Kidney (tissue), 14 donors: ENCODE data around the gene C1QL2. TPM values are rescaled to one million over a fixed set of nuclear protein-coding genes. Genes with fewer than 3 reads are reported as not detected.

Experiments
- DNase-seq, 5 donors: peaks; one replicate each; pipeline ENCODE4 v3.0.0-alpha.2; 2013 to 2020
- FAIRE-seq: peaks from 2 replicates; lab custom pipeline; 2012; peaks lifted over from hg19 to GRCh38; lab: Jason Lieb, UNC
- H3K27ac ChIP-seq, 2 donors: one replicate each; pipeline ENCODE4 v1.7.0; 2013; ENCODE audit warnings: low read depth in 2 of 2, low read length in 2 of 2, inconsistent platforms in 1 of 2
- H3K27me3 ChIP-seq: one replicate; pipeline ENCODE4 v1.7.1; 2013; ENCODE audit warnings: low read length, inconsistent platforms; ENCODE audit not compliant: control insufficient read depth, insufficient read depth
- H3K36me3 ChIP-seq, 3 donors: one replicate each; pipeline versions ENCODE4 v1.7.0 to v1.7.1; 2013; ENCODE audit warnings: low read length in 3 of 3, control low read depth in 1 of 3, inconsistent platforms in 1 of 3; ENCODE audit not compliant: insufficient read depth in 3 of 3, control insufficient read depth in 2 of 3
- H3K4me1 ChIP-seq, 3 donors: one replicate each; pipeline versions ENCODE4 v1.7.0 to v1.7.1; 2013; ENCODE audit warnings: low read length in 3 of 3, inconsistent platforms in 1 of 3, low read depth in 1 of 3; ENCODE audit not compliant: control insufficient read depth in 2 of 3, insufficient read depth in 2 of 3
- H3K4me3 ChIP-seq, 3 donors: one replicate each; pipeline versions ENCODE4 v1.7.0 to v1.8.1; 2013; ENCODE audit warnings: low read length in 3 of 3, control low read depth in 1 of 3, inconsistent platforms in 1 of 3
- H3K9ac ChIP-seq, 3 donors: one replicate each; pipeline versions ENCODE4 v1.7.0 to v1.7.1; 2013; ENCODE audit warnings: low read length in 3 of 3, control low read depth in 1 of 3, inconsistent platforms in 1 of 3
- H3K9me3 ChIP-seq, 3 donors: one replicate each; pipeline versions ENCODE4 v1.7.0 to v1.7.1; 2013; ENCODE audit warnings: low read length in 3 of 3, control low read depth in 1 of 3, inconsistent platforms in 1 of 3; ENCODE audit not compliant: control insufficient read depth in 2 of 3, insufficient read depth in 1 of 3
- CTCF ChIP-seq: IDR thresholded peaks from 3 replicates; pipeline ENCODE4 v1.5.1; 2012; ENCODE audit warnings: mild to moderate bottlenecking, moderate library complexity, borderline replicate concordance; ENCODE audit not compliant: insufficient read depth; ENCODE audit errors: extremely low read depth
- intact Hi-C: fragments of 100-400 bp; cut with DNase I; formaldehyde crosslinking; loops from one replicate; pipeline ENCODE4 v1.11.1; 2022
- polyA plus RNA-seq: library from polyadenylated mRNA; stranded (reverse); fragments of 350-450 nt; fragmentation: Illumina TruSeq; extraction: RNeasy Lipid Tissue Mini Kit (QIAGEN cat#74804); gene quantifications from one replicate; pipeline ENCODE4 v1.2.3, GENCODE V29; 2014; ENCODE audit warnings: low read depth, low replicate concordance; ENCODE audit not compliant: insufficient read depth
- total RNA-seq: library from RNA; stranded (reverse); fragmentation: NEBNext Ultra II Directional; extraction: Animal tissue kit (Norgen Biotek cat#: 25700); gene quantifications from one replicate; pipeline ENCODE4 v1.2.1, GENCODE V29; 2021
- donor health status: control.
- donor health status: control.
- donor health status: control.
- donor health status: control.
- donor health status: control.
- donor health status: DM: yes; HTN: yes; CAD: no.
- donor health status: Normal renal cell carcinoma (clear cell type).

C1QL2 gene
- total and polyA plus RNA-seq, 2 donors from 2014 or later, result not detected

DNA sequence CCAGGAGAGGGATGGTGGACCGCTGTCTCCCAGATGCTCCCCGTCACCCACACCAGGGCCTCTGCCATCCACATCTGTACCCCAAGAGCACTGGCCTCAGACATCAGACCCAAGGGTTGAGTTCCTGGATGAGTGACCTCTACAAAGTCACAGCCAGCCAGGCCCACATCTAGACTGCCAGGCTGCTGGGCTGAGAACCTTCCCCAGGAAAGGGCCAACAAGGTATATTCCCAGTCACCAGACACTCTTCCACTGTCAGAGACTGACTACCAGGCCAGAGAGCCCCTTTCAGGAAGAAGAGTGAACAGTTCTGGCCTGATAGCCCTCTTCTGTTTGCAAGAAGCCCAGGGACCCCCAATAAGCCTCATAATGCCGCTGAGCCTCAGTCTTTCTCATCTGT lies 44.3 kb downstream of the C1QL2 start:
- no peak overlapping the region for H3K9ac ChIP-seq
- FAIRE-seq (no peak), DNase-seq (peak in 1 of 5 donors; percentile 4)
- no peaks in the 10 kb centered on the region for H3K9me3 ChIP-seq
- H3K4me1 ChIP-seq, result no peaks in the 10 kb centered on the region
- H3K27me3 ChIP-seq, result no peaks in the 10 kb centered on the region
- TF ChIP-seq CTCF, result no peak
- H3K27ac ChIP-seq, result no peak overlapping the region
- H3K4me3 ChIP-seq, result no peak overlapping the region
- no peaks in the 10 kb centered on the region for H3K36me3 ChIP-seq
- intact Hi-C loops, result no loop called here

GRCh38 chr2:119113489-119113770 lies 45.1 kb downstream of the C1QL2 start:
- TF ChIP-seq CTCF, result no peak
- intact Hi-C loops, result no loop called here
- no peaks in the 10 kb centered on the region for H3K4me1 ChIP-seq
- H3K27me3 ChIP-seq, result no peaks in the 10 kb centered on the region
- no peaks in the 10 kb centered on the region for H3K9me3 ChIP-seq
- no peak overlapping the region for H3K9ac ChIP-seq
- no peak overlapping the region for H3K27ac ChIP-seq
- FAIRE-seq (no peak), DNase-seq (no peak)
- no peak overlapping the region for H3K4me3 ChIP-seq
- no peaks in the 10 kb centered on the region for H3K36me3 ChIP-seq

- FAIRE-seq (no peak), DNase-seq (no peak)
- Histone ChIP-seq H3K4me3 (no peak overlapping the region), H3K4me1 (no peaks in the 10 kb centered on the region), H3K9me3 (no peaks in the 10 kb centered on the region), H3K27ac (no peak overlapping the region), H3K27me3 (no peaks in the 10 kb centered on the region), H3K36me3 (no peaks in the 10 kb centered on the region), H3K9ac (no peak overlapping the region)
- intact Hi-C loops, result no loop called here
- TF ChIP-seq CTCF, result no peak
These were observed 45.6 kb downstream of the C1QL2 start for GRCh38 chr2:119112770-119113488.

GRCh38 chr2:119112230-119112629 lies 46.3 kb downstream of the C1QL2 start:
- Histone ChIP-seq H3K9me3 (no peaks in the 10 kb centered on the region), H3K4me3 (no peak overlapping the region), H3K27me3 (no peaks in the 10 kb centered on the region), H3K9ac (no peak overlapping the region), H3K36me3 (no peaks in the 10 kb centered on the region), H3K27ac (no peak overlapping the region), H3K4me1 (no peaks in the 10 kb centered on the region)
- TF ChIP-seq CTCF, result no peak
- FAIRE-seq (no peak), DNase-seq (no peak)
- intact Hi-C loops, result no loop called here
